Esophagus squamous epithelium (tissue), 5 donors: ENCODE results near the gene TTC8. TPM values are rescaled to one million over a fixed set of nuclear protein-coding genes. Genes with fewer than 3 reads are reported as not detected.

Experiments
- DNase-seq: peaks from one replicate; lab custom pipeline; 2025; lab: John Stamatoyannopoulos, UW
- H3K27ac ChIP-seq, 4 donors: fragments of 200-600 bp; sonication (generic); one replicate each; pipeline ENCODE4 v1.5.1; 2016 to 2019; ENCODE audit warnings: mild to moderate bottlenecking in 1 of 4
- H3K27me3 ChIP-seq, 4 donors: fragments of 200-600 bp; sonication (generic); 1 replicate in 3 of 4; 2 replicates in 1 of 4; pipeline versions ENCODE4 v1.5.1 to v1.6.0; 2017 to 2021; ENCODE audit warnings: antibody characterized with exemption in 1 of 4
- H3K36me3 ChIP-seq, 3 donors: fragments of 200-600 bp; sonication (generic); one replicate each; pipeline ENCODE4 v1.5.1; 2016 to 2019
- H3K4me1 ChIP-seq, 3 donors: fragments of 200-600 bp; sonication (generic); one replicate each; pipeline ENCODE4 v1.5.1; 2017 to 2019
- H3K4me3 ChIP-seq, 4 donors: fragments of 200-600 bp; sonication (generic); 1 replicate in 3 of 4; 2 replicates in 1 of 4; pipeline ENCODE4 v1.5.1; 2016 to 2019; ENCODE audit warnings: mild to moderate bottlenecking in 2 of 4, moderate library complexity in 1 of 4
- H3K9me3 ChIP-seq, 3 donors: fragments of 200-600 bp; sonication (generic); one replicate each; pipeline ENCODE4 v1.5.1; 2016 to 2019
- POLR2A ChIP-seq, 4 donors: fragments of 450-650 bp; IDR thresholded peaks; one replicate each; pipeline ENCODE4 v1.6.1; 2017; ENCODE audit warnings: antibody characterized with exemption in 4 of 4, mild to moderate bottlenecking in 4 of 4, moderate library complexity in 3 of 4
- WGBS, 2 donors: methylation state at CpG; one replicate each; pipeline ENCODE4 v1.1.5; 2018; 5-methylcytosine and 5-hydroxymethylcytosine counted together
- intact Hi-C: fragments of 100-400 bp; cut with DNase I; formaldehyde crosslinking; loops from one replicate; pipeline ENCODE4 v1.15.0; 2022
- total RNA-seq, 4 donors: library from RNA; depleted of rRNA; stranded (reverse); fragments of >200 nt; gene quantifications; one replicate each; pipeline ENCODE4 v1.1.0, GENCODE V29; 2016
- TF ChIP-seq, protein P1 (sequence below), 6 experiments: fragments of 450-650 bp in 4 of 6; fragments of 200-600 bp in 2 of 6; sonication (generic) in 2 of 6; IDR thresholded peaks; one replicate each; pipeline ENCODE4 v1.5.1; 2016 to 2019; ENCODE audit warnings: antibody characterized with exemption in 6 of 6, mild to moderate bottlenecking in 4 of 6, moderate library complexity in 4 of 6
- donor health status: DM: yes; HTN: yes; CAD: no.

The TTC8 gene
- total RNA-seq, 4 donors from 2014 or later: 13.0 to 17.2 (median 15.8) TPM

- DNase-seq: no peak
- no peak overlapping the region for H3K27ac ChIP-seq
- intact Hi-C loops: no loop called here
- peaks cover 0 to 52% (median 0%) of the 10 kb centered on the region in 3 donors for H3K36me3 ChIP-seq
- H3K4me1 ChIP-seq: no peaks in the 10 kb centered on the region
- no peak overlapping the region for H3K4me3 ChIP-seq
- TF ChIP-seq, protein P1, sequence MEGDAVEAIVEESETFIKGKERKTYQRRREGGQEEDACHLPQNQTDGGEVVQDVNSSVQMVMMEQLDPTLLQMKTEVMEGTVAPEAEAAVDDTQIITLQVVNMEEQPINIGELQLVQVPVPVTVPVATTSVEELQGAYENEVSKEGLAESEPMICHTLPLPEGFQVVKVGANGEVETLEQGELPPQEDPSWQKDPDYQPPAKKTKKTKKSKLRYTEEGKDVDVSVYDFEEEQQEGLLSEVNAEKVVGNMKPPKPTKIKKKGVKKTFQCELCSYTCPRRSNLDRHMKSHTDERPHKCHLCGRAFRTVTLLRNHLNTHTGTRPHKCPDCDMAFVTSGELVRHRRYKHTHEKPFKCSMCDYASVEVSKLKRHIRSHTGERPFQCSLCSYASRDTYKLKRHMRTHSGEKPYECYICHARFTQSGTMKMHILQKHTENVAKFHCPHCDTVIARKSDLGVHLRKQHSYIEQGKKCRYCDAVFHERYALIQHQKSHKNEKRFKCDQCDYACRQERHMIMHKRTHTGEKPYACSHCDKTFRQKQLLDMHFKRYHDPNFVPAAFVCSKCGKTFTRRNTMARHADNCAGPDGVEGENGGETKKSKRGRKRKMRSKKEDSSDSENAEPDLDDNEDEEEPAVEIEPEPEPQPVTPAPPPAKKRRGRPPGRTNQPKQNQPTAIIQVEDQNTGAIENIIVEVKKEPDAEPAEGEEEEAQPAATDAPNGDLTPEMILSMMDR (IDR thresholded peaks at IDR 0.05): no peak
- no peak for TF ChIP-seq POLR2A (IDR thresholded peaks at IDR 0.05)
- no peaks in the 10 kb centered on the region for H3K27me3 ChIP-seq
- 89 to 92% methylated on average over 3 of the region's 3 CpGs for WGBS, 2 donors
- H3K9me3 ChIP-seq: no peaks in the 10 kb centered on the region
Measured at GRCh38 chr14:88871429-88871828, 47.0 kb downstream of the TTC8 start.

DNA sequence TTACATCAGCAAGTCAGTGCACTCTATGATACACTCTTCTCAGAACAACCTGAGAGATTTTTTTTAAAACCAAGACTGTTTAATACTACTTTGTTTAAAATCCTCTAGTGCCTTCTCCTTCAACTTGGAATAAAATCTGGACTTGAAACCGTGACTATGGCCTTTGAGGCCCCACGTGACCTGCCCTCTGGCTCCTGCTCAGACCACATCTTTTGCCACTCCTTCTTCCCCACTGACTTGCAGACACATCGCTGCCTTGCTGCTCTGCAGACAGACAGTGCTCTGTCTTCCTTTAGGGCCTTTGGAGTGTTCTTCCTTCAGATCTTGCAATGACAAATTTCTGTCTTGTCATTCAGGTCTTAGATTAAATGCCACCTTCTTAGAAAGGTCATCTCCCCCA, 48.5 kb downstream of the TTC8 start:
- Histone ChIP-seq H3K27me3 (no peaks in the 10 kb centered on the region), H3K9me3 (no peaks in the 10 kb centered on the region), H3K36me3 (peaks cover 0 to 61% (median 0%) of the 10 kb centered on the region in 3 donors), H3K4me3 (no peak overlapping the region), H3K27ac (no peak overlapping the region), H3K4me1 (no peaks in the 10 kb centered on the region)
- 80 to 86% methylated on average over 3 of the region's 3 CpGs for WGBS, 2 donors
- DNase-seq: no peak
- TF ChIP-seq POLR2A (IDR thresholded peaks at IDR 0.05): no peak
- TF ChIP-seq, protein P1 (IDR thresholded peaks at IDR 0.05): no peak
- intact Hi-C loops: no loop called here

DNA sequence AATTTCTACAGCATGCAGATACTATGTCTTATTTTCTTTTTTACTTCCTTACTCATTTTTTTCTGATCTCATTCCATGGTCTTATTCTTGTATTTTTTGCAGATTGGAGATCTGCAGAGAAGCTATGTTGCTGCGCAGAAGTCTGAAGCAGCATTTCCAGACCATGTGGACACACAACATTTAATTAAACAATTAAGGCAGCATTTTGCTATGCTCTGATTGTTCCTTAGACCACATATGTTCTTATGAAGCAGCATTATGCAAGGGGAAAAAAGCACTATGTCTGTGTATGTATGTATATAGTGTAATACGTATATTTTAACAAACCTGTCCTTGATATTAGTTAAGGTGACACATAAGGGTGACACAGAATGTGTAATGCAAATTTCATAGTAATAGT, 52.7 kb downstream of the TTC8 start:
- H3K4me1 ChIP-seq: no peaks in the 10 kb centered on the region
- TF ChIP-seq, protein P1 (IDR thresholded peaks at IDR 0.05): no peak
- no peak for TF ChIP-seq POLR2A (IDR thresholded peaks at IDR 0.05)
- no peak overlapping the region for H3K27ac ChIP-seq
- WGBS, 2 donors: 92 to 100% methylated on average over 2 of the region's 2 CpGs
- peaks cover 0 to 51% (median 0%) of the 10 kb centered on the region in 3 donors for H3K36me3 ChIP-seq
- DNase-seq: no peak
- H3K9me3 ChIP-seq: no peaks in the 10 kb centered on the region
- H3K27me3 ChIP-seq: no peaks in the 10 kb centered on the region
- intact Hi-C loops: no loop called here
- no peak overlapping the region for H3K4me3 ChIP-seq

DNA sequence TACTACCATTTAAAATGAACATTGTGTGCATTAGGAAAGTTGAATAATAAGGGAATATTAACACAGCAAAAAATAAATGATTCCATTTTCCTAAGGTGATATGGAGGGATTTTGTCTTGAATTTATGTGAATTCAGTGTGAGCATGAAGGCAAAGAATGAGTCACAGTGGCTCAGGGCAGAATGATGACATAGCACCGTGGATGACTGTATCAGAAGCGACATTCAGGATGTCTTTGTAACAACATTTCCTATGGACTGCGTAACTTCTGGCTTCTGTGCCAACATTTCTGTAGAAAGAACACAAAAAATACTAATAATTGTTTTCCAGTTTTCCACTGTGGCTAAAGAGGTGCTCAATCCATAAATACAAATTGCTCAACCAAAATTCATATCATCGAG, 54.6 kb downstream of the TTC8 start:
- Histone ChIP-seq H3K9me3 (no peaks in the 10 kb centered on the region), H3K4me3 (no peak overlapping the region), H3K4me1 (no peaks in the 10 kb centered on the region), H3K36me3 (peaks cover 0 to 35% (median 0%) of the 10 kb centered on the region in 3 donors), H3K27me3 (no peaks in the 10 kb centered on the region), H3K27ac (no peak overlapping the region)
- intact Hi-C loops: no loop called here
- 38 to 50% methylated on average over 4 of the region's 4 CpGs for WGBS, 2 donors
- TF ChIP-seq, protein P1 (IDR thresholded peaks at IDR 0.05): no peak
- TF ChIP-seq POLR2A (IDR thresholded peaks at IDR 0.05): no peak
- DNase-seq: no peak

GRCh38 chr14:88882236-88882635, 57.8 kb downstream of the TTC8 start:
- DNase-seq: no peak
- no peaks in the 10 kb centered on the region for H3K27me3 ChIP-seq
- H3K4me1 ChIP-seq: no peaks in the 10 kb centered on the region
- H3K36me3 ChIP-seq: peaks cover 0 to 25% (median 0%) of the 10 kb centered on the region in 3 donors
- intact Hi-C loops: no loop called here
- WGBS, 2 donors: 65 to 83% methylated on average over 1 of the region's 1 CpG
- H3K27ac ChIP-seq: no peak overlapping the region
- H3K4me3 ChIP-seq: no peak overlapping the region
- TF ChIP-seq, protein P1 (IDR thresholded peaks at IDR 0.05): no peak
- TF ChIP-seq POLR2A (IDR thresholded peaks at IDR 0.05): no peak
- H3K9me3 ChIP-seq: no peaks in the 10 kb centered on the region
